H1 (cell line): Measurements from ENCODE around the gene WDR74. TPM values are rescaled to one million over a fixed set of nuclear protein-coding genes. Genes with fewer than 3 reads are reported as not detected.
A peak's percentile ranks its signal among the peaks of the same experiment; 100 is the strongest.

Experiments used
- CTCF ChIA-PET: fragments of 300-600 bp; sonication (Branson Sonifier 250); formaldehyde crosslinking; loops from one replicate; lab custom pipeline; 2021; ENCODE audit not compliant: partially characterized antibody; lab: Charles Lee
- POLR2A ChIA-PET: fragments of 300-600 bp; sonication (Branson Sonifier 250); formaldehyde crosslinking; loops from one replicate; lab custom pipeline; 2021; ENCODE audit warnings: inconsistent platforms; ENCODE audit not compliant: partially characterized antibody; lab: Charles Lee
- DNase-seq, 2 experiments: peaks; one replicate each; pipeline versions ENCODE4 v3.0.0 to v3.0.0-alpha.2; 2010 to 2022; ENCODE audit warnings: low spot score in 2 of 2, low read depth in 1 of 2, mixed read lengths in 1 of 2
- FAIRE-seq: peaks from 2 replicates; lab custom pipeline; 2011; peaks lifted over from hg19 to GRCh38; lab: Jason Lieb, UNC
- H2AFZ ChIP-seq: 2 replicates; pipeline ENCODE4 v1.8.1; 2012; ENCODE audit warnings: low read length, inconsistent platforms
- H2AK5ac ChIP-seq: 2 replicates; pipeline ENCODE4 v1.6.1; 2013; ENCODE audit warnings: low read depth, low read length
- H2BK120ac ChIP-seq: replicated peaks from 2 replicates; pipeline ENCODE3; 2013; ENCODE audit warnings: low read depth, low read length, inconsistent platforms
- H2BK12ac ChIP-seq: 2 replicates; pipeline ENCODE4 v1.6.1; 2013; ENCODE audit warnings: low read depth, low read length
- H2BK15ac ChIP-seq: 2 replicates; pipeline ENCODE4 v1.6.1; 2013; ENCODE audit warnings: low read length
- H2BK20ac ChIP-seq: 2 replicates; pipeline ENCODE4 v1.6.1; 2013; ENCODE audit warnings: low read length
- H2BK5ac ChIP-seq: 2 replicates; pipeline ENCODE4 v1.6.1; 2013; ENCODE audit warnings: low read depth, low read length
- H3K14ac ChIP-seq: 2 replicates; pipeline ENCODE4 v1.6.1; 2013; ENCODE audit warnings: inconsistent platforms; ENCODE audit not compliant: insufficient read length
- H3K18ac ChIP-seq: 2 replicates; pipeline ENCODE4 v1.6.1; 2013; ENCODE audit warnings: low read length; ENCODE audit errors: extremely low read depth
- H3K23ac ChIP-seq: 2 replicates; pipeline ENCODE4 v1.6.1; 2013; ENCODE audit warnings: inconsistent platforms; ENCODE audit not compliant: insufficient read length
- H3K23me2 ChIP-seq: 2 replicates; pipeline ENCODE4 v1.6.1; 2013; ENCODE audit warnings: low read depth, low read length
- H3K27ac ChIP-seq: 2 replicates; pipeline ENCODE4 v1.6.1; 2011; ENCODE audit warnings: low read depth, low read length, inconsistent platforms
- H3K27me3 ChIP-seq, 4 experiments: replicated peaks in 1 of 4; 1 replicate in 1 of 4; 2 replicates in 3 of 4; pipeline versions ENCODE4 v1.6.1 to v1.8.1; 2011 to 2013; ENCODE audit warnings: low read length in 3 of 4, mild to moderate bottlenecking in 3 of 4, inconsistent platforms in 2 of 4, mixed read lengths in 2 of 4, moderate library complexity in 1 of 4; ENCODE audit not compliant: control insufficient read depth in 3 of 4, insufficient read depth in 3 of 4; ENCODE audit errors: extremely low read depth in 1 of 4
- H3K36me3 ChIP-seq, 4 experiments: 2 replicates each; pipeline versions ENCODE4 v1.6.1 to v1.8.1; 2011 to 2013; ENCODE audit warnings: mild to moderate bottlenecking in 4 of 4, low read length in 3 of 4, moderate library complexity in 2 of 4, control low read depth in 1 of 4, inconsistent platforms in 1 of 4; ENCODE audit not compliant: insufficient read depth in 4 of 4, control insufficient read depth in 2 of 4
- H3K4ac ChIP-seq: replicated peaks from 2 replicates; pipeline ENCODE3; 2013; ENCODE audit warnings: low read length, low read depth, mixed read lengths, inconsistent platforms; ENCODE audit not compliant: insufficient read length
- H3K4me1 ChIP-seq, 4 experiments: replicated peaks in 1 of 4; 1 replicate in 1 of 4; 2 replicates in 3 of 4; pipeline versions ENCODE4 v1.6.1 to v1.8.1; 2011 to 2013; ENCODE audit warnings: low read length in 3 of 4, inconsistent platforms in 2 of 4, mixed read lengths in 1 of 4; ENCODE audit not compliant: insufficient read depth in 4 of 4, control insufficient read depth in 3 of 4
- H3K4me2 ChIP-seq, 2 experiments: 2 replicates each; pipeline versions ENCODE4 v1.6.1 to v1.8.1; 2011 to 2013; ENCODE audit warnings: low read depth in 2 of 2, low read length in 2 of 2, control low read depth in 1 of 2, inconsistent platforms in 1 of 2, mild to moderate bottlenecking in 1 of 2; ENCODE audit not compliant: insufficient read depth in 1 of 2
- H3K4me3 ChIP-seq, 4 experiments: fragments of 200-600, 300-600 bp in 1 of 4; sonication (generic), shearing (Covaris generic), sonication (Bioruptor Twin) in 1 of 4; 2 replicates each; pipeline versions ENCODE4 v1.5.1 to v1.8.1; 2011 to 2016; ENCODE audit warnings: low read length in 4 of 4, low read depth in 3 of 4, control low read depth in 2 of 4, inconsistent platforms in 2 of 4, mild to moderate bottlenecking in 2 of 4, mixed read lengths in 1 of 4, moderate library complexity in 1 of 4; ENCODE audit not compliant: insufficient read depth in 2 of 4; ENCODE audit errors: extremely low read depth in 1 of 4
- H3K56ac ChIP-seq: replicated peaks from 2 replicates; pipeline ENCODE3; 2013; ENCODE audit warnings: low read depth, mild to moderate bottlenecking, mixed read lengths, low read length, inconsistent platforms; ENCODE audit not compliant: insufficient read length
- H3K79me1 ChIP-seq: 2 replicates; pipeline ENCODE4 v1.6.1; 2013; ENCODE audit warnings: low read depth, low read length, control low read depth
- H3K79me2 ChIP-seq, 2 experiments: 2 replicates each; pipeline versions ENCODE4 v1.6.1 to v1.8.1; 2012 to 2013; ENCODE audit warnings: low read length in 2 of 2, mild to moderate bottlenecking in 2 of 2, inconsistent platforms in 1 of 2; ENCODE audit not compliant: insufficient read depth in 2 of 2, control insufficient read depth in 1 of 2
- H3K9ac ChIP-seq, 4 experiments: replicated peaks in 1 of 4; 1 replicate in 1 of 4; 2 replicates in 3 of 4; pipeline versions ENCODE4 v1.6.1 to v1.8.1; 2011 to 2013; ENCODE audit warnings: low read depth in 3 of 4, low read length in 3 of 4, control low read depth in 2 of 4, mild to moderate bottlenecking in 2 of 4, moderate library complexity in 2 of 4, inconsistent platforms in 1 of 4; ENCODE audit errors: extremely low read depth in 1 of 4
- H3K9me3 ChIP-seq, 2 experiments: 2 replicates each; pipeline versions ENCODE4 v1.6.1 to v1.8.1; 2012 to 2013; ENCODE audit warnings: mild to moderate bottlenecking in 2 of 2, moderate library complexity in 2 of 2, control low read depth in 1 of 2, inconsistent platforms in 1 of 2, low read depth in 1 of 2, low read length in 1 of 2, mixed read lengths in 1 of 2; ENCODE audit not compliant: insufficient read depth in 2 of 2
- H4K20me1 ChIP-seq, 2 experiments: replicated peaks in 1 of 2; 2 replicates each; pipeline versions ENCODE3 to v1.8.1; 2011 to 2013; ENCODE audit warnings: inconsistent platforms in 2 of 2, low read length in 2 of 2, mild to moderate bottlenecking in 1 of 2; ENCODE audit not compliant: insufficient read depth in 2 of 2, control insufficient read depth in 1 of 2
- H4K5ac ChIP-seq: 2 replicates; pipeline ENCODE4 v1.6.1; 2013; ENCODE audit warnings: low read length, low read depth, mixed read lengths, inconsistent platforms; ENCODE audit not compliant: insufficient read length
- H4K8ac ChIP-seq: 2 replicates; pipeline ENCODE4 v1.8.0; 2013; ENCODE audit warnings: mild to moderate bottlenecking, moderate library complexity, low read length, inconsistent platforms; ENCODE audit not compliant: insufficient read depth; ENCODE audit errors: extremely low read depth
- H4K91ac ChIP-seq: replicated peaks from 2 replicates; pipeline ENCODE3; 2013; ENCODE audit warnings: low read length, mixed read lengths, inconsistent platforms; ENCODE audit not compliant: insufficient read length
- ASH2L ChIP-seq: fragments of 200-600, 300-600 bp; sonication (generic); IDR thresholded peaks from one replicate; pipeline ENCODE4 v1.7.1; 2017; ENCODE audit warnings: low read length
- CBX8 ChIP-seq: fragments of 300-800, 300-1000 bp; sonication (generic); IDR thresholded peaks from 2 replicates; pipeline ENCODE4 v1.7.1; 2016; ENCODE audit warnings: low read depth, low read length, borderline replicate concordance
- EZH2 ChIP-seq: fragments of 200-600 bp; sonication (generic); IDR thresholded peaks from 2 replicates; pipeline ENCODE4 v1.7.1; 2012; ENCODE audit warnings: low read depth, mild to moderate bottlenecking, moderate library complexity, low read length, inconsistent platforms; ENCODE audit not compliant: severe bottlenecking
- KDM1A ChIP-seq: fragments of 200-600, 300-600 bp; sonication (generic); IDR thresholded peaks from 2 replicates; pipeline ENCODE4 v1.7.1; 2016; ENCODE audit warnings: mild to moderate bottlenecking, low read length, borderline replicate concordance
- RAD21 ChIP-seq, 2 experiments: IDR thresholded peaks in 1 of 2; conservative IDR thresholded peaks in 1 of 2; 2 replicates each; pipeline ENCODE4 v1.6.1; 2011; ENCODE audit warnings: low read depth in 2 of 2, low read length in 2 of 2, improper control_type of control experiment in 1 of 2, inconsistent platforms in 1 of 2, mild to moderate bottlenecking in 1 of 2, moderate library complexity in 1 of 2
- SIN3A ChIP-seq, 2 experiments: IDR thresholded peaks in 1 of 2; conservative IDR thresholded peaks in 1 of 2; 2 replicates each; pipeline ENCODE4 v1.6.1; 2011 to 2012; ENCODE audit warnings: low read length in 2 of 2, improper control_type of control experiment in 1 of 2, low read depth in 1 of 2, mild to moderate bottlenecking in 1 of 2
- SIRT6 ChIP-seq: IDR thresholded peaks from one replicate; pipeline ENCODE4 v1.7.1; 2012; ENCODE audit warnings: low read length, inconsistent platforms
- TAF1 ChIP-seq: IDR thresholded peaks from 2 replicates; pipeline ENCODE4 v1.6.1; 2011; ENCODE audit warnings: mild to moderate bottlenecking, low read depth, low read length
- WGBS, 2 experiments: shearing (Covaris generic) in 1 of 2; methylation state at CpG; one replicate each; pipeline versions ENCODE4 v1.1.6 to v1.1.7; 2013 to 2015; ENCODE audit warnings: low lambda C conversion rate in 2 of 2, mixed read lengths in 2 of 2, inconsistent platforms in 1 of 2, low coverage in 1 of 2, missing lambda C conversion rate in 1 of 2; ENCODE audit not compliant: insufficient replicate concordance in 2 of 2, insufficient coverage in 1 of 2, insufficient read length in 1 of 2; ENCODE audit errors: extremely low coverage in 1 of 2, missing lambda C conversion rate in 1 of 2; 5-methylcytosine and 5-hydroxymethylcytosine counted together
- polyA plus RNA-seq, 7 experiments: library from polyadenylated mRNA; depleted of rRNA in 3 of 7; stranded (reverse) in 5 of 7; unstranded in 2 of 7; fragments of >200 nt in 5 of 7; fragments of 200-250 nt in 2 of 7; gene quantifications; 1 replicate in 5 of 7; 2 replicates in 1 of 7; 4 replicates in 1 of 7; pipeline versions ENCODE4 v1.2.1 to v1.2.3, GENCODE V29; 2011 to 2013; ENCODE audit warnings: missing spikeins in 2 of 7, mixed read lengths in 2 of 7
- total RNA-seq: library from RNA; stranded (reverse); fragmentation: NEBNext Ultra II Directional; extraction: Animal tissue kit (Norgen Biotek cat#: 25700); gene quantifications from 2 replicates; pipeline ENCODE4 v1.2.1, GENCODE V29; 2021
- TF ChIP-seq, protein P1 (sequence below): IDR thresholded peaks from 2 replicates; pipeline ENCODE4 v1.6.1; 2012; ENCODE audit warnings: low read length, inconsistent platforms

WDR74 gene
- total and polyA plus RNA-seq, 2 of the 8 experiments (the other 6 are each of a cell fraction or from before 2014, with no cell fraction given): 93.6 to 97.0 TPM

DNA sequence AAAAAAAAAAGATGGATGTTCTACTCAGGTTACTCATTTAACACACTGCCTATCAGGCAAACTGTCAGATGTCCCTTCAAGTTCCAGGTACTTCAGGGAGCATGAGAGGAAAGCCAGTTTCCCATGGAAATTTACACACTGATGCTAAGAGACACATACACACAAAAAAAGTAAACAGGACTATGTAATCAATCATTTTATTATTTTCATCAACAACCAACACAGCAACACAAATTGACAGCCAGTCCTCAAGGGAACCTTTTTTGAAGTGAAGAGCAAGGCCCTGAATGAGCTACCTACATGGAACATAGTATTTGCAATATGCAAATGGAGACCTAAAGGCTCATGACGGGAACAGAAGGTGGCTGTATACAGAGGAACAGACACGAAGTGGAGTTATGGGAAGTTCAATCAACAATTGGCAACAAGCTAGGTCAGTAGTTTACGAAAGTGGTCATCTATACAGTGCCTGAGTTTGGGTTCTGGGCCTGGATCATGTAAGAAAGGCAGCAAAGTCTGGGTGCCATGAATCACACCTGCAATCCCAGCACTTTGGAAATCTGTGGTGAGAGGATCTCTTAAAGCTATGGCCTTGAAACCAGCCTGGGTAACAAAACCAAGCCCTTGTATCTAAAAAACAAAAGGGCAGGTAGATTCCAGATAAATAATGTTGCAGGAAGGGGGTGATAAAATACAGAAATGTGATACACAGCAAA, 12.6 kb upstream of the WDR74 start:
- ChIA-PET CTCF (interaction anchor here (0.6 to 3.6 kb wide), 4 partner anchors 10 to 65 kb away, joined by 3 to 9 read pairs (median 3); partner anchors contain the start of gene TMEM179B), POLR2A (interaction anchor here (0.6 to 20.0 kb wide), 32 partner anchors 9 to 1941 kb away, joined by 3 to 2104 read pairs (median 5); partner anchors contain the start of genes BSCL2, C11orf98, CSKMT and GNG3)
- H3K23ac ChIP-seq: no peak overlapping the region
- peaks cover 2 to 6% (median 4%) of the 10 kb centered on the region in 4 experiments; a peak in 4 of 7 replicates for H3K4me1 ChIP-seq
- H2BK20ac ChIP-seq: no peak overlapping the region
- no peak overlapping the region for H2AK5ac ChIP-seq
- 77% methylated on average over 3 of the region's 3 CpGs; no CpG with 5 or more reads in 1 of the 2 experiments for WGBS, 2 experiments
- H2BK12ac ChIP-seq: no peak overlapping the region
- peaks cover 5% of the 10 kb centered on the region; the same call in 1 of the 2 replicates for H3K79me1 ChIP-seq
- no peak overlapping the region for H3K4ac ChIP-seq
- H3K27ac ChIP-seq: peak overlapping the region; percentile 17; the same call in 1 of the 2 replicates
- H4K91ac ChIP-seq: no peak overlapping the region
- no peak overlapping the region for H2BK15ac ChIP-seq
- peaks cover 32 to 40% (median 37%) of the 10 kb centered on the region in 4 experiments for H3K36me3 ChIP-seq
- no peaks in the 10 kb centered on the region for H3K27me3 ChIP-seq
- no peak overlapping the region for H3K56ac ChIP-seq
- no peak overlapping the region for H3K18ac ChIP-seq
- FAIRE-seq (no peak), DNase-seq (no peak)
- H4K5ac ChIP-seq: no peak overlapping the region
- H3K9ac ChIP-seq: peak overlapping the region in 2 of 4 experiments; percentile 5 to 43; a peak in 3 of 7 replicates
- peaks cover 34 to 45% of the 10 kb centered on the region in 2 experiments for H3K79me2 ChIP-seq
- H2AFZ ChIP-seq: no peak overlapping the region
- H4K8ac ChIP-seq: no peak overlapping the region
- peaks cover 4 to 28% of the 10 kb centered on the region in 2 experiments for H4K20me1 ChIP-seq
- H3K23me2 ChIP-seq: peaks cover 10% of the 10 kb centered on the region; the same call in 1 of the 2 replicates
- H2BK5ac ChIP-seq: no peak overlapping the region
- H3K4me3 ChIP-seq: peak overlapping the region in 2 of 4 experiments; percentile 9 to 94; a peak in 3 of 8 replicates
- peak overlapping the region in 1 of 2 experiments; percentile 84; a peak in 2 of 4 replicates for H3K4me2 ChIP-seq
- no peaks in the 10 kb centered on the region for H3K9me3 ChIP-seq
- no peak overlapping the region for H2BK120ac ChIP-seq
- no peak overlapping the region for H3K14ac ChIP-seq
- no peak for TF ChIP-seq EZH2
- no peak for TF ChIP-seq CBX8
- TF ChIP-seq ASH2L: peak; percentile 18
- TF ChIP-seq, protein P1, sequence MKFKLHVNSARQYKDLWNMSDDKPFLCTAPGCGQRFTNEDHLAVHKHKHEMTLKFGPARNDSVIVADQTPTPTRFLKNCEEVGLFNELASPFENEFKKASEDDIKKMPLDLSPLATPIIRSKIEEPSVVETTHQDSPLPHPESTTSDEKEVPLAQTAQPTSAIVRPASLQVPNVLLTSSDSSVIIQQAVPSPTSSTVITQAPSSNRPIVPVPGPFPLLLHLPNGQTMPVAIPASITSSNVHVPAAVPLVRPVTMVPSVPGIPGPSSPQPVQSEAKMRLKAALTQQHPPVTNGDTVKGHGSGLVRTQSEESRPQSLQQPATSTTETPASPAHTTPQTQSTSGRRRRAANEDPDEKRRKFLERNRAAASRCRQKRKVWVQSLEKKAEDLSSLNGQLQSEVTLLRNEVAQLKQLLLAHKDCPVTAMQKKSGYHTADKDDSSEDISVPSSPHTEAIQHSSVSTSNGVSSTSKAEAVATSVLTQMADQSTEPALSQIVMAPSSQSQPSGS: 0 out of 2 replicates have a peak, but pooled peaks have one; percentile 5
- no peak for TF ChIP-seq RAD21 (IDR thresholded peaks at IDR 0.05 in 1 of 2, conservative IDR thresholded peaks at IDR 0.05 in 1 of 2; ENCODE audit: low read depth in 2 of 2, low read length in 2 of 2)
- TF ChIP-seq KDM1A: no peak
- no peak for TF ChIP-seq SIRT6
- TF ChIP-seq TAF1: no peak
- peak in 1 of 2 experiments; percentile 12; a peak in 1 of 4 replicates for TF ChIP-seq SIN3A (conservative IDR thresholded peaks at IDR 0.05 in 1 of 2, IDR thresholded peaks at IDR 0.05 in 1 of 2; ENCODE audit: low read depth in 1 of 2, low read length in 2 of 2)
